HG02759 (cell line): ENCODE measurements around the gene POMT2.

ENCODE experiments used
- ATAC-seq: cut with Tn5 transposase; IDR thresholded peaks from one replicate; pipeline ENCODE4 v1.9.1; 2021; ENCODE audit warnings: mild to moderate bottlenecking, moderate library complexity; ENCODE audit not compliant: unreplicated experiment

POMT2 gene

DNA sequence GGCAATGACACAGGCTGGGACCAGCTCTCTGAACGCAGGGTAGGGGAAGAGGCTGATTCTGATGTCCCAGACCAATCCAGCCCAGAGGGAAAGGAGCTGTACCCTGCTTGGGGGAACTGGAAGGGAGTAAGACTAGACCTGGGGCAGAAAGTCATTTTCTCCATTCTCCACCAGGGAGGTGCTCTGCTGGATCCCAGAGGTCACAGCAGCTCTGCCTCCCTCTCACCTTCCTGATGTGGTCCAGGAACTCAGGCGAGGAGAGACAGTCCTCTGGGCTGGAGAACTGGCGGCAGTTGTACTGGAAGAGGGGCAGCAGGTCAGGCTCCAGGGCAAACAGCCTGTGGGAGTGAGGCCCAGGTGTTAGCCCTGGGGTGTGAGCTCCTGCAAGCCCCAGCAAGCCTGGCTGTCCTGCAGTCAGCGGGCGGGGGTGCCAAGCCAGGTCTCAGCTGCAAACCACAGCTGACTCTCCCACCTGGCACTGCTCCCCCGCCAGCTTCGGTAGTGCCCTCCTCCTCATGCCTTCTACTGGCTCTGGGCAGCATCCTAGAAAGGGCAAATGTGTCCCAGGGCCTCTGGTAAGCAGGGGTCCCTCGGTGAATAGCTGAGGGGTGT lies 51.6 kb downstream of the POMT2 start:
- no peak for ATAC-seq

DNA sequence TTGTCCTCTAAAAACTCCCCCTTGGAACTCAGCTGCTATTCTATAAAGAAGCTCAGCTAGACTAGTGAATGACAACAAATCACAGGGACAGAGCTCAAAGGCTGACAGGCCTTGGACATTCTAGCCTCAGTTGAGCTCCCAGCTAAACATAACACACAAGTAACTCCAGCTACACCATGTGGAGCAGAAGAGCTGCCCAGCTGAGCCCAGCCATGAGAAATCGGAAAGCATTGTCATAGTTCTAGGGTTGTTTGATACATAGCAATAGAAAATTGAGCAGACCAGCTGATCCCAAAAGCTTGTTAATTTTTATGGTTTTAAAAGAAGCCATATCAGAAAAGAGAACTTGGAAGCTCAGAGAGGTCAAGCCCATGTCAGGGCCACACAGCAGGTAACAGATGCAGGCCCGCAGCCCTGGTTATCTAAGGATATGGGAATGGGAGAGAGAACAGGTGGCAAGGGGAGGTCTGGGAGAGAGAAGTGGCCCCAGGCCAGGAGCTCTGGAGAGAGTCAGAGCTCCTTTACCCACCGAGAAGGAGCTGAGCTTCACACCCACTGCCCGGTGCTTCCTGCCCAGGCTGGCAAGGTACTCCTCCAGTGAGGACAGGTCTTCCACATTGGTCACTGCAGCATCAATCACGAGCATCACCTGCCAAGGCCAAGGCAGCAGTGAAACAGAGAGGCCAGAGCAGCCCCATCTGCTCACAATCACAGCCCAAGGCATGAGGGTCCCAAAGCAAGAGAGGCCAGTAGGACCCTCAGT lies 52.6 kb downstream of the POMT2 start:
- ATAC-seq: no peak

DNA sequence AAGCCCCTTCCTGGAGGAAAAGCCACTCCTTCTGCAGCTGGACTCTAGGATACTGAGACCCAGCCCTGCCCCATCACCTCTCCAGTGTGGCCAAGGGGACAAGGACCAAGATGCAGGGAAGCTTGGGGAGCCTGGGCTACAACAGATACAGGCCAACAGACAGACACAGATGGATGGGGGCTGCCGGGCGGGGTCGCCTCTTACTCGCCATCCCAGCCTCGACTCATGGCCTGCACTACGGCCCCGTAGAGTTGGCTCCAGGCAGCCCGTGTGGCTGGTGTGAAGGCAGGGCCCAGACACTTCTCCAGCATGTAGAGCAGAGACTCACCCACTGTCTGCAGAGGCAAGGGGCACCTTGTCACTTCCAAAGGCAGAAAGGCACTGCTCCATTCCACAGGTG lies 54.3 kb downstream of the POMT2 start:
- no peak for ATAC-seq

DNA sequence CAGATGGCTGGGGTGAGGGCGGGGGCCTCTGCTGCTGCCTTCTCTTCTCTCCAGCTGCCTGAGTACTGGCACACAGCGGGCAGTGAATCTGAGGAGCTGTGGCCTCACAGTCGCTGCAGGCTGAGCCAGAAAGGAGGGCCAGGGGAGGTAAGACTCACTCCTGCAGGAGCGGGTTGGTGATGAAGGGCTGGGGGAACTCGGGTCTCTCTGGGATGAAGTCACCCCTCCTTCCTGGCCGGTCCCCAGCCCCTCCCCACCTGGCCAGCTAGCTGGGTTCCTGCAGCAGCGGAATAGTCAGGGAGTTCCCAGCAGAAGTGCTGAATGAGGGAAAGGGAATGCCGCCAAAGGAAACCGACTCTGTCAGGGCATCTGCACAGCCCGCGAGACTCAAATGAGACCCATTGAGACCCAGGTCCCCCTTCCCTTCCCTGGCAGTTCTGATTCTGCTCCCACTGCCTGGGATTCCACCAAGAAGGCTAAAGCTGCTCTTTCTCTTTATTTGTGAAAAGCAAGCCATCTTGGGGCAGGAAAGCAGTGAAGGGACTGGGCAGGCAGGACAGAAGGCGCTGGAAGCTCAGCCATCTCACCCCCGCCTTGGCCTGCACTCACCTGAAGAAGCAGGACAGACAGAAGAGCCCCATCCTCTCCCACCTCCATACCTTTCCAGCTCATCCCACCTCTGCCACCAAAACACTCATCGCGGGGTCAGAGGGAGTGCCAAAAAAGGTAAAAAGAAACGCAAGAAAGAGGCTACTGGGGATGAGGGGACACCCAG lies 54.9 kb downstream of the POMT2 start:
- ATAC-seq: no peak

DNA sequence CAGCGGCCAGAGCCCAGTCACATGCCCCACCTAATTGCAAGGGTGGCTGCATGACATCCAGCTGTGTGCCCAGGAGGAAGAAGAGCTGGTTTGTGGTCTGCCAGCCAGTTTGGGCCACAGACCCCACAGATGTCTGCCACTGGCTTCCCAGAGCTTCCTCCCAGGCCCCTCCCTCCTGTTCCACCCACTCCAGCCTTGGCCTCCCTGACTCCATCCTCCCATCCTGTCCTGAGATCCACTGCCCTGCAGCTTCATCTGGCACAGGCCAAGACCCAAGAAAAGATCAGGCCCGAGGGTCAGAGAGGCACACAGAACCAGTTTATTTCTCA lies 55.5 kb downstream of the POMT2 start:
- no peak for ATAC-seq

DNA sequence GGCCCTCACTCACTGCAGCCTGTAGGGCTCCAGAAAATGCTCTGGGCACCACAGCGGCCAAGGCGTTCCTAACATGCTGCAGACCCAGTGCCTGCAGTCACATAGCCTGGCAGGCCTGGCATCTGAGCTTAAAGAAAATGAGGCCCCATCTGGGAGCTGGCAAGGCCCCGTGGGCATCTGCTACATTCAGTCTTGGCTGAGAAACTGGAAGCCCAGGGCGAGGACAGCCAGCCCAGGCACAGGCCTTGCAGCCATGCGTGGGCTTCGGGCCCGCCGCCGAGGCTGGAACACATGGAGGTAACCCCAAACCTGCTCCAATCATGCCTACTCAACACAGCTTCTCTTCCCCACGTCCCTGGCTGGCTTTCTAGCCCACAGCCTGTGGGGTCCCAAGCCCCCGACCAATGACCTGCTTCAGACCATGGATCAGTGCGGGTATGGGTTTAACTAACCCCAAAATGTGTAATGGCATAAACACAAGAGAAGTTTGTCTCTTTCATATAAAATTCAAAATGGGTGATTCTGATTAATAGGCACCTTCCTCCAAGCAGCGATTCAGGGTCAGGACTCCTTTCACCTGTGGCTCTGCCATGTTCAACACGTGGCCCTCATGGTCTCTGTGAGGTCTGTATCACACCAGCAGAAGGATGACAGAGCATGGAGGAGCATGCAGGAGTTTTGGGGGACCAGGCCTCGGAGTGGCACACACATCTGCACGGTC lies 56.1 kb downstream of the POMT2 start:
- ATAC-seq: no peak

DNA sequence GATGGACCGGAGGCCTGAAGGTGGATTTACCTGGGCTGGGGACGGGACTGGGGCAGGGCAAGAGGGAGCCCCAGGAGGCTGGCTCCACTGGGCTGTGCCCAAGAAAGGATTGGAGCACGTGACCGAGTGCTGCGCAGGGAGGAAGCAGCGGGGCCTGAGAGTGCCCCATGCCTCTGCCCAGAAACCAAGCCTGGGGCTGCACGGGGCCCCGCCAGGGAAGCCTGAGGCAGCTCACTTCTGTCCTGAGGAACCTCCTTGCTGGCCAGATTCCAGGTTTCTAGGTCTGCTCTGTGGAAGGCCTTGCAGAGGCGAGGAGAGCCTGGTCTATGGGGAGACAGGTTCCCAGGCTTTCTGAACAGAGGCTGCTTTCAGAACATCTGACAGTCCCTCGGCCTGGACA lies 60.1 kb downstream of the POMT2 start:
- no peak for ATAC-seq

DNA sequence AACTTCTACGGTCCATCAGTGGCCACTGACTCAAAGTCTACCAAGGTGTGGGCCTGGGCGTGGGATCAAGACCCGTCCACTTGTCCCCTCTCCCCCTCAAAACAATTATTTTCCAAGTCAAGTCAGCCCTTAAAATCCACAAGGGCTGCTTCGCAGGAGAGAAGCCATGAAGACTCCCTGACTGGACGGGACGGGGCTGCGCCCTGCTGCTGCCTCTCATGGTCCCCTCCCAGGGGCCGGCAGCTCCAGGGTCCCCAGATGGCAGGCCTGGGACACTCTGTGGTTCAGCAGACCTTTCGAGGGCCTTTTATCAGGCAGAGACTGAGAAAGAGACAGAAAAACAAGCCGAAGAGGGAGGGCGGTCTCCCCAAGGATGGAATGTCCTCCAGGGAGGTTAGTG lies 60.5 kb downstream of the POMT2 start:
- ATAC-seq: no peak

DNA sequence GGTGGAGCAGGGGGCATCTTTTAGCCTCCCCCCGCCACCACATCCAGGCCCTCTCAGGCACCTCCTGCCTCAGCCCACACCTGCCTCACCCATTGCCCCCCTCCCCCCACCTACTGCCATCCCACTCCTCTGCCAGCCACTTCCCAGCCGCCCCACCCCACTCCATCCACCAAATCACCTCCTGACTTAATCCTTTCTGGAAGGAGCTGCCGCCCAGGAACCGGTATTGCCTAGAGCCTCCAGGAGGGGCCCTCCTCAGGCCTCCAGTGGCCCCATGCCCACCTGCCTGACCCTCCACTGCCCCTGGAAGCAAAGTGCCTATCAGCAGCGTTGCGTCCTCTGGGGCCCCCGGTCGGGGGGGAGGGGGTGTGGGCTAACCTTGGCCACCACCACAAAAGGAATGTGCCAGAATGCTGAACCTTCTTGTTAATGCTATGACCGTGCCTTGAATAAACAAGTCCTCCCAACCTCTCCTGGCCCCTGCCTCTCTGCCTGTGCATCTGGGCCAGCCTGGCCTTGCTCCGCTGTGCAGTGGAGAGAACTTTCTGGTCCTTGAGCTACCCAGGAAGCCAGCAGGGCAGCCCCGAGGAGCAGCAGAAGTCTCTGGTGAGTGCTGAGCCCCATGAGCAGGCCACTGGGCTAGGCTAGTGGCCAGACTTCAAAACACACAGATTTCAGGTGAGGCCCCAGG lies 61.5 kb downstream of the POMT2 start:
- ATAC-seq: no peak

DNA sequence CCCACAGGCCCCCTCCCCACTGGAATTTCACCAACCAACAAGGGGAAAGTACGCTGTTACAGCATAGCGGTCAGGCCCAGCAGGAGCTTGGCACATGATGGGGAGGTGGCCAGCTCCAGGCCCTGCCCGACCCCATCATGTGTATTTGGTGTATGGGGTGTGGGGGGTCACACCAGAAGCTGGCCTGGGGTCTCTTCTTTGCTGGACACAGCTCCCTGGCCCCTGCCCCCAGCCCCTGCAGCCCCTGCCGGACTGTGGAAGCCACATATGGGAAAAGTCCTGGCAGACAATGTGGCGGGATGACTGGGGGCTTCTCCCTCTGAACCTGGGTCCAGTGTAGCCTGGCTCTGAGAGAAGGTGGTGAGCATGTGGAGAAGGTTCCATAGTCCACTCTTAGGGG lies 62.1 kb downstream of the POMT2 start:
- no peak for ATAC-seq

DNA sequence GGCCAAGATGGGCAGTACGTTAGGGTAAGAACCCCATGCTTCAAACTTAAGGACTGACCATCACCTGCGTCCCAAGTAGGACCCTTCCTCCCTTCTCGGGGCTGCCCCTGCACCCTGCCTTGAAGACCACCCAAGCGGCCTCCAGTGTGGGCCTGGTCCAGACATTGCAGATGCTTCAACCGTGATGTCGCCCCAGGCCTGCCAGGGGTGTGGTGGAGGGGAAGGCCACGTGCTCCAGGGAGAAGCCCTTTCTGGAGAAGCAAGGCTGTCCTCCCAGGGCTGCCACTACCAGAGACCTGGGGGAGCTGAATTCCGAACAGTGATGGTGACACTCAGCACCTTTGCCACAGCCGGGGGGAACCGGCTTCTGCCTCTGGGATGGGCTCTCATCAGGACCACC lies 63.0 kb downstream of the POMT2 start:
- no peak for ATAC-seq

DNA sequence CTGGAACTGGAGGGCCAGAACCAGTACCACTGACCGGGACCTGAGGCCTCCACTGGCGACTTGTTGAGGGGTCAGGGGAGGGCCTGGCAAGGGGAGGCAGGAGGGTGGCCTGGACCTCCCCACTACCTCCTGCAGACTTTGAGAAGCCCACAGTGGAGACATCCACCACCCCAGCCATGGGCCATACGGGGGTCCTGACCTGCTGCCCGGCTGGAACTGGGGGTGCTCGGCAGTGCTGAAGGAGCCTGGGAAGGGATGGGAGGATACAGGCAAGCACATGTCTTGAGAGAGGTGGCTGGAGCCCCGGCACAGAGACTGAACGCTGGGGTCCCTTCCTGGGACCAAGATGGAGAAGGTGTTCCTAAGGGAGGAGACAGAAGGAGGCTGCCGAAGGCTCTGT lies 64.0 kb downstream of the POMT2 start:
- ATAC-seq: no peak

DNA sequence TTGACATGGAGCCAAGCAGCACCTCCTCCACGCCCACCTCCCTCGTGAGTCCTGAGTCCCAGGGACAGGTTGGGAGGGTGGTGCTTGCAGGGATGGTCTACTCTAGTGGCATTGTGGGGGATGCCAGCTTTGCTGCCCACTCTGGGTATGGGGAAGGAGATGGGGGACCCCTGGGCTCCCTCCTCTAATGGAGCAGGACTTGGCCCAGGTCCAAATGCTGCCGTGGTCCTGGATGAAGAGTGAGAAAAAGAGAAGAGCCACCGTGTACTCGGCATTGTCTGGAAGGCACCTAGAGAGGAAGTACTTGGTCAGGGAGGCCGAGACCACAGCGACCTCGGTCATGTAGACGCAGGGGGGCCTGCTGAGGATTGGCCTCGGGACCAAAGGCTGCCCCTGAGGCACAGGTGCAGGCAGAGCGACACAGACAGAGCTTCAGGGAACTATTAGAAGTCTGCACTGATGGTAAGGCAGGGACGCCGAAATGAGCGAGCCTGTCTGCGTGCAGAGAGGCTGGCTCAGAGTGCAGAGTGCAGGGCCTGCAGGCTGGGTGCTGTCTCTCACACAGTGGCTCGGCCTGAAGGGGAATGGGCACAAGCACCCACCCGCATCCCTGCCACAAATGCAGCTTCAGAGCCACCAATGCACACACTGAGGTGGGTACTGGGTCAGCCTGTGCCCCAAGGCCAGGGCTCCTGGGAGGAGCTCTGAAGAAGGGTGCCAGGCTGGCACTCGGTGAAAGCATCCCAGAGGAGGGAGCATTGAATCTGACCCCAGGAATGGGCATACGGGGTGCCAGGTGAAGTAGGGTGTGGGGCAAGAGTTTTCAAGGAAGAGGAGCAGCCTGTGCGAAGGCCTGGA lies 67.1 kb downstream of the POMT2 start:
- ATAC-seq: no peak

DNA sequence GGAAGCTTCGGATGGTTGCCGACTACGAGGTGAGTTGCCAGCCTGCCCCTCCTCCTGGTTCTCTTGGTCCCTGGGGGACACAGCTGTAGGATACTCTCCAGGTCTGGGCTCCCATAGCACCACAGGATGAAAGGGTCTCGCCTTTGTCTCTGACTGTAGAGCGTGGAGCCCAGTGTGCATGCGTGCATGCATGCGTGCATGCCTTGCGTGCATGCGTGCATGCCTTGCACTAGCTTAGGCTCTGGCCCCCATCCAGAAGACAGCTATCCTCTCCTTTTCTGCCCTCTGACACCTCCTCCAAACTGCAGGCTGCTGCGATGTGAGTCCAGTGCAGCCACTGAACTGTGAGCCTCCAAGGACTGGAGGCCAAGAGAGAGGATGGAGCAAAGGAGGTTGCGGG lies 68.8 kb downstream of the POMT2 start:
- ATAC-seq: no peak

DNA sequence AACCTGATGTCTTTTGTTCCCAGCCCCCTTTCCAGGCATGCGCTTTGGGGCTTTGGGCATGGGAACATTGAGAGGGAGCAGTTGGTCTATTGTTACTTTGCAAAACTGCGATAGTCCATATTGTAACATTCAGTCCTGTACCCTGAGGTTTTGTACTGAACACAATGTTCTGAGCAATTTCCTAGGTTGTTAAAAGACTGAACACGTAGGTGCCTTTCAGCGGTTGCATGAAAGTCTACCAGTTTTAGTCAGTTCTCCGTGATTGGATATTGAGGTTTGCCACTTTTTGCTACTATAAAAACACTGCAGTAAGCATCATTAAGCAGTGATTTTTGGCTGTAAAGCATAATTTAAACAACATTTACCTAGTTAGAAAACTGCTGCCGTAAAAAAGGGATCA lies 69.8 kb downstream of the POMT2 start:
- no peak for ATAC-seq

DNA sequence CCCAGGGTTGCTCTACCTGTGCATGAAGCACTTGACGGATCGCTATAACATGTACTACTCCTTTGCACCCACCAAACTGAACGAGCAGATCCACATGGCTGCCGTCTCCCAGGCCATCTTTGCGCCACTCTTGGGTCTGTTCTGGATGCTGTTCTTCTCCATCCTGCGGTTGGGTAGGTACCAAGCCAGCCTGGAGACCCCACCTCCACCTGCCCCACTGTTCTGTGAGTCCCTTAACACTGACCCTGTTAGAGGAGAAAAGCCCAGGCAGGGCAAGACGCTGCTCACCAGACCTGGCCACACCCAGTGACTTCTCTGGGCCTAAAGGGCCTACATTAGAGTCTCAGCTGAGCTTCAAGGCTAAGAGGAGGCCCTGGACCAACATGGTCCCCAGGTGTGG lies 71.4 kb downstream of the POMT2 start:
- no peak for ATAC-seq

DNA sequence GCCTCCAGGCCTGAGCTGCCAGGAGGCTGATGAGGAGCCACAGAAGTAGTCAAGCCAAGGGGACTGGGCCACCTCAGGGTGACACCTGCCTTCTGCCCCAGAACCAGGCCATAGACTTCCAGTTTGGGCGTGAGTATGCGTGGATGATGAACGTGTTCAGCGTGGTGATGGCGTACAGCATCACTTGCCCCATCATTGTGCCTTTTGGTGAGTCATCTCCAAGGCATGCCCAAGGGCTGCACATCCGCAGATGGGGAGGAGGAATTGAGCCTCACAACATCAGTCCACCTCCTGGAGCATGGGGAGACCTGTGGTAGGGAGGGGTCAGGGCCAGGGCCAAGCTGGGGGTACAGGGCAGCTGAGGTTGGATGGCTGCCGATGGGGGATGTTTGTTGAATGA lies 72.0 kb downstream of the POMT2 start:
- no peak for ATAC-seq

DNA sequence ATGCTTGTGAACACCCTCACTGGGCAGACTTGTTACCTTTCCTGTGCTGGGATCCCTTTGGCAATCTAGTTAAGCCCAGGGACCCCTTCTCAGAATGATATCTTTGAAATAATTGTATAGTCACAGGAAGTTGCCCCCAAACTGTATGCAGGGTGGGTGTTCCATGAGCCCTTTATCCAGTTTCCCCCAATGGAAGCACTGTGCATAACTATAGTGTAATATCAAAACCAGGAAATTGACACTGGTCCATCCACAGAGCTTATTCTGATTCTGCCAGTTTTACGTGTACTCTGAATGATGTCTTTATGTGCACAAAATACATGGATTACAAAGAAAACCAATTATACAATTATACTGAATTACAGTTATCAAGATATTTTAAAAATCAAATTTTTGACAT lies 73.9 kb downstream of the POMT2 start:
- ATAC-seq: no peak

DNA sequence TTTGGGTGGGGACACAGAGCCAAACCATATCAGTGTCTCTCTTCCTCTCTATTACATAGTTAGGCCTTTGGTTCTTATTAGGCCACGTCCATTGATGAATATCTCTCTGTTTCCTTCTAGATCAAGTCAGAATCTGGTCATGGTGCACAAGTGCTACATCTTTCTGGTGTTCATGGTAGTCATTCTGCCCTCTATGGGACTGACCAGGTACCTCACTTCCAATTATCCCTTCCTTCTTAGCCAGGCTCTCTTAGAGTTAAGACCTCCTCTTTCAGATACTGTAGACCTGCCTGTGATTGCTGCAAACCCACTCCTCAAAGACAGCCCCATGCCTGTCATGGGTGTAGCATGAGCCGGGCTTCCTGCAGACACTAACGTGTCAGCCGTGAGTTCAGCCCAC lies 74.9 kb downstream of the POMT2 start:
- ATAC-seq: no peak

DNA sequence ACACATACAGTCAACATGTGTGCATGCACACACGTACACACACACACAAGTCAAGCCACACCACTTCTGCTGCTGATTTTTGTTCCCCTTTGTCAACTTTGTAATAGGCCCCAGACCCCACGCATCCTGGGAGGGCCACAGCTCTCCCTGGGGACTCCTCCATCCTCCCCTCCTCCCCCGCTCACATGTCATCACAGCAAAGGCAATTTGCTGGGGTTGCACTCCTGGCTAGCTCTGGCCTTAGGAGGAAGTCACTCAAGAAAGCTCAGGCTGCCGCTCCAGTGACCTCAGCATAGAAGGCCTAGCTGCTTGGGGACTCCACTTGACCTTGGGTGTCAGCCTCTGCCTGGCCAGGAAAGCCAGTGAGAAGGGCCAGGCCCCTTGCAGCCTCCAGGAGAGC lies 76.8 kb downstream of the POMT2 start:
- ATAC-seq: peak; percentile 50
